GM03348 (cell line): ENCODE data around the gene ACOX2.
A peak's percentile ranks its signal among the peaks of the same experiment; 100 is the strongest.

Experiments used
- DNase-seq: peaks from one replicate; pipeline ENCODE4 v3.0.0; 2012; ENCODE audit warnings: low spot score

Gene ACOX2

DNA sequence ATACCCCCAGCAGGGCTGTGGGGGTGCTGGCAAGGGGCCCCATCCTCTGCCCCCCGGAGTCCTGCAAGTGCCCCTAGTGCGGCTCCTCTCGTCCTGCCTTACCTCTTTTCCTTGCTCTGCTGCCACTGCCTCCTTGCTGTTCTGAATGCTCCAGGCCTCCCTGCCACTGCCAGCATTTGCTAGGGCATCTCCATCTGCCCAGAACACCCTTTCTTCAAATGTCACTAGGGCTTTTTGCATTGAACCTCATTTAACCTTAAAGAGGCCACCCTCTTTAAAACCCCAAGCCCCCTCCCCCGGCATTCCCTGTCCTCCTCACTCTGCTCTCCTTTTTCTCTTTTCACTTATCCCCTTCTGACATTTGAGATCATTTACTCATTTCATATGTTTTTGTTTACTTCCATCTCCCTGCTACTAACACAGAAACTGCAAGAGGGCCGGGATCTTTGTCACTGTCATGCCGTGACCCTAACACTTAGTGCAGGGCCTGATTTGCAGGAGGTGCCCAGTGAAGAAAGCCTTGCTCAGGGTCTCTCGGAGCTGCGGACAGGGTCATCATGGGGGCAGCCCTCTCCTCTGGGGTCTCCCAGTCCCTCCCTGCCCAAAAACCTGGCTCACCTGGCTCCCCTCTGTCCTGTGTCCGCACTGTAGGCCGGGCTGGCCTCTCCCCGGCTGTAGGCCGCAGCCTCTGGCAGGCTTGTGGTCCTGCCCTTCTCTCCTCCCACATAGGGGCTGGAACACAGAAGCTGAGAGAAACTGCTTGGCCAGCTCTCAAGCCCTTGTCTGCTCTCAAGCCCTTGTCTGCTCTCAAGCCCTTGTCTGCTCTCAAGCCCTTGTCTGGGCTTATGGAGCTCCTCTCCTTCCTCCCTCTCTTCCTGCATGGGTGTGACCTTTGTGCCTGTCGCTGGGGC lies at the start of gene ACOX2:
TSS of gene ACOX2 (minus strand) at position 690 of the 911 bp plus-strand sequence. CDS start 2,084 bp downstream, outside the sequence.
- peak; percentile 84 for DNase-seq

- DNase-seq: no peak
These were observed 49.0 kb upstream of the ACOX2 start for GRCh38 chr3:58585994-58586393.

DNA sequence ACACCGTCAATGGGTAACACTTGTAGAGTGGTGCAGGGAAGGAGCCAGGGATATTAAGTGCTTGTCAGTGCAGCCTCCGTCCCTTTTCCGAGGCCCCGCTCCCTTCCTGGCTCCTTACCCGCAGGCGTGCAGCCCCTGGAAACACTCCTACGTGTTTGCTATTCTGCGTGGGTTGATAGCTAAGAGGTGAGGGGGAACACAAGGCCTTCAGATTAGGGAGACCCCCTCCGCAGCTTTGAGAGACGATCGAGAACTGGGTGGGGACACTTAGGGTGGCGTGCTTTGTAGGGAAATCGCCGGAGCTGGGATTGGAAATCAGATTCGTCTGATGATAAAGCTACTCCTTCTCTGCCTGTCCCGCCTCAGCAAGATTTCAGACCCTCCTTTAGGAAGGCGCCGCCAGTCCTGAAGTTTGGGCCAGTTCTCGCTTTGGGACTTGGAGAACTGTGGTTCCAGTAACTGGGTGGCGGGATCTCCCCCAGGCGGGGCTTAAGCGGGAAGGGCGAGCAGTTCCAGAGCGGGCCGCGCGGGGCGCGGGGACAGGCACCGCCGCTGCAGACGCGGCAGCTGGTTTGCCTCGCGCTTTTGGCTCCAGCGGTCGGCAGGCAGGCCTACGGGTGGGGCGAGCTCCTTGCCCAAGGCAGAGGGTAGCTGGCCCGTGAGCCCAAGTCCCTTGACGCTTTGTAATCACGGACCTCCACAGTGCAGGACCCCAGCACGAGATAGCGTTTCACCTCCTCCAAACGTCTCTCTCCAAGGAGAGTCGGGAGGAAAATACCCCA lies 48.2 kb upstream of the ACOX2 start:
- peak; percentile 96 for DNase-seq

GRCh38 chr3:58584690-58585004 lies 47.7 kb upstream of the ACOX2 start:
- no peak for DNase-seq

- no peak for DNase-seq
These were observed 44.5 kb upstream of the ACOX2 start for GRCh38 chr3:58581328-58582091.

- DNase-seq: no peak
These were observed 43.9 kb upstream of the ACOX2 start for GRCh38 chr3:58580826-58581327.

- no peak for DNase-seq
These were observed 41.9 kb upstream of the ACOX2 start for GRCh38 chr3:58578873-58579272.

DNA sequence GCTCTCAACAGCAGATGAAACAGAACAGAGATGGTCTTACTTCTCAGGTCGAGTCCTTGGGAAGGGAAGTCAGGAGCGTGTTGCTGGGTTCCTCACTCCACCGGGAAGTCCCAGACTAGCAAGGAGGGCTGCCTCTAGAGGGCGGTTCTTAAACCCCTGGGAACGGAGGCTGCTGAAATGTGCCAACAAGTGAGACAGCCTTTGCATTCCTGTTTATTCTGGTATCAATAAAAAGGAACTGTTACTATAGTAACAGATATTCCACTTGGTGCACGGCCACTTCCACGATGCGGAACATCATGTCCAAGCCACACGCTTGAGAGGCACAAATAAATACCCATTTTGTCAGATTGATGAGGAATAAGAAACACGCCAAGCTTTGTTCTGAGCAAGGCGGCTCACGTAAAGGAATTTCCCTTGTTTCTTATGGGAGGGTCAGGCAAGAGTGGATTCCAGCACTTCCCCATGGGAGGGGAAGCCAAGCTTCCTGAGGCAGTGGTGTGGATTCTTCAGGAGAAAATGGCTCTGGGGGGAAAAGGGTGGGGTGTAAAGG lies 40.4 kb upstream of the ACOX2 start, which contains the start of gene FAM107A:
TSS of gene FAM107A (minus strand) at position 123 of the 553 bp plus-strand sequence. CDS start 7,531 bp downstream, outside the sequence.
- peak; percentile 78 for DNase-seq

GRCh38 chr3:58576716-58577115 lies 39.7 kb upstream of the ACOX2 start:
- no peak for DNase-seq

- DNase-seq: no peak
These were observed 39.1 kb upstream of the ACOX2 start for GRCh38 chr3:58575971-58576652.

GRCh38 chr3:58574682-58575081 lies 37.7 kb upstream of the ACOX2 start:
- no peak for DNase-seq

GRCh38 chr3:58574106-58574505 lies 37.1 kb upstream of the ACOX2 start:
- no peak for DNase-seq

DNA sequence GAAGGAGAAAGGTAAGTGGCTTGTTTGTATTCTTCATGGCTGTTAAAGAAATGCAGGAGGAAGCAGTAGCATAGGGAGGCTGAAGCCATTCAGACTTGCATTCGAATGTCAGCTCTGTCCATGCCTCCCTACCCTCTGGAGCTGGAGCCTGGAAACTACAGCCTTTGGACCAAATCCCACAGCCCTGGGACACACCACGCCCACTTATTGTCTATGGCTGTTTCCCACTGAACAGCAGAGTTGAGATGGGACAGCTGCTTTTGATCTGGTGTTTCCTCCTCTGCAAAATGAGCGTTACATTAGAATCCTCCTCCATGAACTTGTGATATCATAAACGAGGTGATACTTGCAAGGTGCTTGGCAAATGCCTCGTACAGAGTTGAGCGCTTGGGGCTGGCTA lies 36.6 kb upstream of the ACOX2 start:
- DNase-seq: peak; percentile 26

DNA sequence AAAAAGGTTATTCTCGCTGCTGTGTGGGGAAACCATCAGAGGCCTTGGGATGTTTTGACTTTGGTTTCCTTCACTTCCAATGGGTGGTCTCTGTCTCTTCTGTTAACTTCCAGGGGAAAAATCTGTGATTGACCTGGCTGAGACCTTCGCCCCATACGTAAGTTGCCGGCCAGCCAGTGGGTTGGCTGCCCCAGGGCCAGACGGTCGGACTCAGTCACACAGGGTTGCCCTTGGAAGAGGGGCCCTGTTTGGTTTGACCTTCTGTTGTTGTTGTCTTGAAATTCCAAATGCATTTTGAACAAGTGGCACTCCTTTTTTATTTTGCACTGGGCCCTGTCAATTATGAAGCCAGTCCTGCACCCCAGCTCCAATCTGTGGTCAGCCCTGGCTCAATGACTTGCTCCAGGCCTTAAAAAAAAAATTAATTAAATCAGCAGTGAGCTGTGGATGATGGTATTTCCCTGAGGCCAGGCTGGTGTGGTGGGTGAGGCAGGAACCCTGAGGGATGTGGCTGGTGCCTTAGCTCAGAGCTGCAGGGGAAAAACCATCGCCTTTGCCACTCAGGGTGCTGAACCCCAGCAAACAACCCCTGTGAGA lies 35.7 kb upstream of the ACOX2 start:
- no peak for DNase-seq

GRCh38 chr3:58572013-58572633 lies 35.1 kb upstream of the ACOX2 start:
- no peak for DNase-seq

GRCh38 chr3:58570851-58571250 lies 33.9 kb upstream of the ACOX2 start:
- DNase-seq: no peak

DNA sequence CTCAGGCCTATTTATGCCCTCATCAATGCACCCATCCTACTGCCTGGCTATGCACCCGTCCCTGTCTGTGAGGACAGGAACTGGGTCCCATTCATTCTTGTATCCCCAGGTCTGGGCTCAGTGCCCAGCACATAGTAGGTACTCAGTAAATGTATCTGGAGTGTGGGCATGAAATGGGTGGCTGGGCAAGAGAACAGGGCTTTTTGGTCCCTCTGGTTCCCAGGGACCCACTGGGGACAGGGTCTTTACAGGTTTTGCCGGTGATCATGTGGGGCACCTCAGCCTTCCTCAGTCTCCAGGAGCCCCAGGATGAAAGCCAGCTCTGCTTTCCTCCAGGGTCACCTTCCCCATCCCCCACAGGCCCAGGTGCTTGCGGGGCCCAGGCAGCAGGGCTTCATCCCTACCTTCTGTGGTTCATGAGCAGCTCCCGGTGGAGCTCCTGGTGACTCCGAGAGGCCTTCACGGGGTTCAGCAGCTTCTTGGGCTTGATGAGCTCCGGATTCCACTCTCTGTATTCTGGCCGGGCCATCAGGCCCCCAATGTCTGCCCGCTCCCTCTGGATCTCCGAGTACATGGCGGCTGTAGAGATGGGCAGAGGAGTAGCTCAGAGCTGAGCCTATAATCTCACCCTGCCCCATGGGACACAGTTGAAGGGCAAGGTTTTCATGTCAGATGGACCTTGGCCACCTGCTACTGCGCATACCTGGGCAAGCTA lies 32.5 kb upstream of the ACOX2 start:
- no peak for DNase-seq

- DNase-seq: peak; percentile 82
These were observed 31.7 kb upstream of the ACOX2 start for GRCh38 chr3:58568572-58569286.

DNA sequence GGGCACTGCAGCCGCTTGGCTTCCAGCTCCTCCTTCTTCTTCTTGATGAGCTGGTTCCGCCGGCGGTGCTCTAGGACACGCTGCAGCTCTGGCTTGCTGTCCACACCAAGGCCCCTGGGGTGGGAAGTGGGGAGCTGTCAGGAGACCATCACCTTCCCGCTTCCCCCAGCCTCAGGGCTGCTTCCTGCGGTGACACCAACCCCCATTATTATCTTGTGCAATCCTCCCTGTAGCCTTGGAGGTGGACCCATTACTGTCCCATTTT lies 30.2 kb upstream of the ACOX2 start:
- DNase-seq: no peak
